ENCODE measurements around the gene NOLC1.

The NOLC1 gene

DNA sequence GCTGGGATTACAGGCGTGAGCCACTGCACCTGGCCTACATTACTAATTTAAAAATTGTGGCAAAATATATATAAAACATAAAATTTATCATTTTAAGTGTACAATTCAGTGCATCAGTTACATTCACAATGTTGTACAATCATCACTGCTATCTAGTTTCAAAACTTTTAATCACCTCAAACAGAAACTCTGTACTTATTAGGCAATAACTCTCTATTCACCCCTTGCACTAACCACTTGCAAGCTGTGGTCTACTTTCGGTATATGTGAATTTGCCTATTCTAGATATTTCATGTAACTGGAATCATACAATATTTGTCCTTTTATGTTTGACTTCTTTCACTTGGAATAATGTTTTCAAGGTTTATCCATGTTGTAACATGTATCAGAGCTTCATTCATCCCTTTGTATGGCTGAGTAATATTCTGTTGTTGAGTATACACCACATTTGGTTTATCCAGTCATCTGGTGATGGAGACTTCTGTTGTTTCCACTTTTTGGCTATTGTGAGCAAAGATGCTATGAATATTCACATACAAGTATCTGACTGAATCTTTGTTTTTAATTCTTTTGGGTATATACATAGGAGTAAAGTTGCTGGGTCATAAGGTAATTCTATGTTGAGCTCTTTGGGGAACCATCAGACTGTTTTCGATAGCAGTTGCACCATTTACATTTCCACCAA is 59.6 kb downstream of the NOLC1 start:
- no peak for DNase-seq

Measured in EL (cell line).